GM04504 (cell line): ENCODE results near the gene SRF.

Experiments
- DNase-seq: peaks from one replicate; pipeline ENCODE4 v3.0.0-alpha.2; 2012; ENCODE audit warnings: low read depth

SRF gene

GRCh38 chr6:43183441-43183840, 12.4 kb downstream of the SRF start:
- DNase-seq: no peak

GRCh38 chr6:43184268-43184985, 13.4 kb downstream of the SRF start:
- no peak for DNase-seq

GRCh38 chr6:43185391-43185985, 14.4 kb downstream of the SRF start:
- no peak for DNase-seq

GRCh38 chr6:43186019-43186418, 14.9 kb downstream of the SRF start:
- DNase-seq: no peak

- DNase-seq: no peak
These were observed 15.6 kb downstream of the SRF start for GRCh38 chr6:43186706-43187105.

DNA sequence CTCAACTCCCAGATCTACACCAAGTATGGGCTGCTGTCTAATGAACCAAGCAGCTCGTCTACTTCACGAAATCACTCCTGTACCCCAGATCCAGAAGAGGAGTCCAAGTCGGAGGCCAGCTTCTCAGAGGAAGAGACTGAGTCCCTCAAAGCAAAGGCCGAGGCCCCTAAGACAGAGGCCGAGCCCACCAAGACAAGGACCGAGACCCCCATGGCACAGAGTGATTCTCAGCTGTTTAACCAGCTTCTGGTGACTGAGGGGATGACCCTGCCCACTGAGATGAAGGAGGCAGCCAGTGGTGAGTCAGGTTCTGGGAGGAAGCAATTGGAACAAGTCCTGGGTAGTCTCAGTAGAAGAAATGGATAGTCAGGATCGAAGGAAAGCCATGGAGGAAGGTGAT, 16.8 kb downstream of the SRF start:
- DNase-seq: no peak

- no peak for DNase-seq
These were observed 17.4 kb downstream of the SRF start for GRCh38 chr6:43188426-43188825.

DNA sequence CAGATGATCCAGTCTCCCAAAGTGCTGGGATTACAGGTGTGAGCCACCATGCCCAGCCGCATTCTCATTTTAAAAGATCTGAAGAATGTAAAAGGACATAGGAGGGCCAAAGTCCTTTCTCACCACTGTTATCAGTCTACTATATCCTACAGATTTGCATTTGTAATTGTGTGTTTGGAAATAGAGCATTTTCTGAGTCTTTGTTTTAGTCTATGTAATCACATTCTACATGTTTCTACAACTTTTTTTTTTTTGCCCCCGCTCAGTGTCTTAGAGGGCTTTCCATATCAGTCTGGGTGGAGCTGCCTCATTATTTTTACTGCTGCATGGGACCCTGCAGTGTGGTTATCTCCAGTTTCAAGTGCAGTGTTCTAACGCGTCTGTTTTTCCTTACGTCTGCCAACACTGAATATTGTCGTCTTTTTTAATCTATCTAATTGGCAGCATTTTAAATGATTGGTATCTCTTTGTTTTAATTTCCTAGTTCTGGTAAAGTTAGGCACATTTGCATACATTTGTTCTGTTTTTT, 18.8 kb downstream of the SRF start:
- DNase-seq: no peak

- no peak for DNase-seq
These were observed 21.8 kb downstream of the SRF start for GRCh38 chr6:43192911-43193310.

GRCh38 chr6:43193929-43194328, 22.9 kb downstream of the SRF start:
- DNase-seq: no peak

DNA sequence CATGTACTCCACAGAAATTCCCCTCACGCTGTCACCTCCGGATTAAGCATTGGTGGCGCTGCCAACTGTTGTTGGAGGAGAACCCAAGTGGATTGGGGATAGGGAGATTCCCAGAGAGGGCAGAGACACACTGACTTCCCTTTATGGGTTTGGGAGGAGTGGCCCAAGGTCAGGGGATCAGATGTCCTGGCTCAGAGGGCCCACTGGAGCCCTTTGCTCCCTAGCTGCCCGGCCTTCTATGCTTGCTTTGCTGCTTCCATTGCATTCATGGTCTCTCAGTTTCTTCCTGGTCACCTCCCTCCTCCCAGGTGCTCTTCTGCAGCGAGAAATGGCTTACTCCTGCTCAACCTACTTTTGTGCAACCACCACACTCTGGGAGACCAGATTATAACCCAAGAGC, 25.3 kb downstream of the SRF start:
- DNase-seq: no peak

GRCh38 chr6:43199912-43200311, 28.8 kb downstream of the SRF start:
- DNase-seq: no peak

DNA sequence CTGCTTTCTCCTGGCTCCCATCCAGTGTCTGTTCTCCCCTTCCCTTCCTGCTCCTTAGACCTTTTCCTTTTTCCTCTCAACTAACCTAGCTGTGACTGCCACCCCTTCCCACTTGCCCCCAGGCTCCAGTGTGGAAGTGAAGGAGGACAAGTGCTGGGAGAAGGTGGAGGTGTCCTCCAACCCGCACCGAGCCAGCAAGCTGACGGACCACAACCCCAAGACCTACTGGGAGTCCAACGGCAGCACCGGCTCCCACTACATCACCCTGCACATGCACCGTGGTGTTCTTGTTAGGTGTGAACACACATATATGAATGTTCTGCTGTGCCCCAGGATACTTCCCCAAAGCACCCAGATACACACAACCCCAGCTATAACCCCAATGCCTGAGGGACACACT, 29.5 kb downstream of the SRF start:
- DNase-seq: no peak

GRCh38 chr6:43202451-43202850, 31.4 kb downstream of the SRF start:
- DNase-seq: no peak

DNA sequence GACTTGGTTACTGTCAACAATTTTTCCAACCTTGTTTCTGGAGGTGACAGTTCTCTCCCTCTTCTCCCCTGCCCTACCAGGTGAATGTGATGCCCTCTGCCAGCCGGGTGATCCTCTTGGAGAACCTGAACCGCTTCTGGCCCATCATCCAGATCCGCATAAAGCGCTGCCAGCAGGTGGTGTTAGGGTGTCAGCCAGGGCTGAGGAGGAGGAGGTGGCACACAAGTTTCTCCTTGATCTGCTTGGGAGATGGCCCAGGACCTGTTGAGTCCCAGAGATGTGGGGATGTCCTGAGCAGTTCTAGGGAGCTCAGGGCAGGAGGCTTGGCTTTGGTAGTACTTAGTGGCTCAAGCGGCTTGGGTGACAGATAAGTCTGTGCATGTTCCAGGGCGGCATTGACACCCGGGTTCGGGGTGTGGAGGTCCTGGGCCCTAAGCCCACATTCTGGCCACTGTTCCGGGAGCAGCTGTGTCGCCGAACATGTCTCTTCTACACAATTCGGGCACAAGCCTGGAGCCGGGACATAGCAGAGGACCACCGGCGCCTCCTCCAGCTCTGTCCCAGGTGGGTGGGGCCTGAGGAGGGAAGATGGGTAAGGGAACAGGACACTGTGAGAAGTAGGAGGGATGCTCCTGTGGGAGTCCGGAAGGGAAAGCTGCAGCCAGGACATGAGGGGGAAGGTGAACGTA, 32.1 kb downstream of the SRF start:
- no peak for DNase-seq

- DNase-seq: no peak
These were observed 32.6 kb downstream of the SRF start for GRCh38 chr6:43203718-43204095.

GRCh38 chr6:43204271-43205105, 33.4 kb downstream of the SRF start:
- no peak for DNase-seq

GRCh38 chr6:43205849-43206248, 34.8 kb downstream of the SRF start:
- no peak for DNase-seq

DNA sequence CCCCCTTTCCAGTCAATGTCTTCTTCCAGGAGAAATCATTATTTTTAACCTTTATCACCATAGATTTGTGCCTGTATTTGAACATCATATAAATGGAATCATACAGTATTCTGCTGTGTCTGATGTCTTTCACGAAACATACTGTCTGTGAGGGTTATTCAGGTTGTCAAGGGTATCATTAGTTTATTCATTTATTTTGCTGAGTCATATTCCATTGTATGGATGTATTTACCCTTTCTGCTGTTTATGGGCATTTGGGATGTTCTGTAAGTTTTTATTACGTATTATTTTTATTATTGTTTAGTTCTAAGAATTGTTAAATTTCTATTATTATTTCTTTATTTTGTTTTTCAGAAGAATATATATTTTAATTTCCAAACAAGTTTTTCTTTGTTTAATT, 36.2 kb downstream of the SRF start:
- DNase-seq: no peak

GRCh38 chr6:43211955-43212354, 40.9 kb downstream of the SRF start:
- DNase-seq: no peak

DNA sequence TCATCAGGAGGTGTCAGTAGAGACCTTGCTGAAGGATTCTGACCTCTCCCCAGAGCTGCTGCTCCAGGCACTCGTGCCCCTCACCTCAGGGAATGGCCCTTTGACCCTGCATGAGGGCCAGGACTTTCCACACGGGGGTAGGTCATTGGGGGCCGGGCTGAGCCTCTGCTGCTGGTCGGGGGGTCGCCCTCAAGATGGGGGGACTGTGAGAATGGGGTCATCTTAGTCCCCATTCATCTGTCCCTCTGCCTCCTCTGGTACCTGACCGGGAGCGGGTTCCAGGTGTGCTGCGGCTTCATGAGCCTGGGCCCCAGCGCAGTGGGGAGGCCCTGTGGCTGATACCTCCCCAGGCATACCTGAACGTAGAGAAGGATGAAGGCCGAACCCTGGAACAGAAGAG, 42.4 kb downstream of the SRF start:
- no peak for DNase-seq

DNA sequence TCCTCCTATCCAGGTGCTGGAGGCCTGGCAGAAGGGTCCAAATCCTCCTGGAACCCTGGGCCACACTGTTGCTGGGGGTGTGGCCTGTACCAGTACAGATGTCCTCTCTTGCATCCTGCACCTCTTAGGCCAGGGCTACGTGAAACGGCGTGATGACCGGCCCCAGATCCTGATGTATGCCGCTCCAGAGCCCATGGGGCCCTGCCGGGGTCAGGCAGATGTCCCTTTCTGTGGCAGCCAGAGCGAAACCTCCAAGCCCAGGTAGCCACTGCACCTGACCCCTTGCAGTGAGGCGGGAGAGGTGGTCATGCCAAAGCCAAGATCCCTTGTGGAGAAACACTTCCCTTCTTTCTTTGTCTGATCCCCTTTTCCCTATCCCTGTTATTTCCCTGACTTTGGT, 44.0 kb downstream of the SRF start:
- DNase-seq: no peak
